NCI-H345 treated with DMSO at 0.1 percent for 48 hours (cell line): ENCODE results near the gene DNAAF5.
"Not testable (repeated sequence)": the region's sequence is repeated elsewhere in the genome, so short reads cannot be mapped to it uniquely, and the experiment has no call there.

Experiments
- DNase-seq: peaks from one replicate; lab custom pipeline; 2025; ENCODE audit not compliant: unreplicated experiment; lab: John Stamatoyannopoulos, UW

Gene DNAAF5

DNA sequence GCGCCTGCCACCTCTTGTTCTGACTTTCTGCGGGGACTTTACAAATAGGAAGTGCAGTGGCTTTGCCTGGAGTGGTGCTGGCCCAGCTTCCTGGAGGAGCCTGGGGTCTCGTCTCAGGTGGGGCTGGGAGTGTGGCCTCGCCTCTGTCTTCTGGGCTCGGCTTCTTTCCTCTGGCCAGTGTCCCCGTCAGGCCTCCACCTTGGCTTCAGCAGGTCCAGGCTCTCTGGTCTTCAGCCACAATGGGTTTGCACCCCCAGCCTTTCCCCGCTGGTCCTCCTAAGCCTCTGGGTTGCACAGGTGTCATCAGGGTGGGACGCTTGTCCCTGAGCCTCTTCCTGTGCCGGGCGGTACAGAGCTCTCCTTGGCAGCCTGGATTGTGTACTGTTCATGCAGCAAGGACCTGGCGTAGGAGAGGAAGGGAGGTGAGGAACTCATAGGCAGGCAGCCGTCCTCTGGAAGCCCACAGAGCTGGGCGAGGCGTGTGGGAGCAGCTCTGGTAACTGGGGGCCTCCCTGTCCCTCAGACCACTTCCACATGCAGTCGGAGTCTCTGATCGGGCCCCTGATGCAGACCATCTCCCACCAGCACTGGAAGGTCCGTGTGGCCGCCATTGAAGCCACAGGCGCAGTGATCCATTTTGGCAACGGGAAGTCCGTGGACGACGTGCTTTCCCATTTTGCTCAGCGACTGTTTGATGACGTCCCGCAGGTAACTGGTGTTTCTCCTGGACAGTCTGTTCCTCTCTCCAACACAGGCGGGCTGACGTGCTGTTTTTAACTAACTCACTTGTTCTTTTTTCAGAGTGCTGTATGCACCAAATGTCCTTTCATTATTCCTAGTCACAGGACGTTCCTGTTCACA is 2.9 kb downstream of the DNAAF5 start:
- DNase-seq, result no peak

DNA sequence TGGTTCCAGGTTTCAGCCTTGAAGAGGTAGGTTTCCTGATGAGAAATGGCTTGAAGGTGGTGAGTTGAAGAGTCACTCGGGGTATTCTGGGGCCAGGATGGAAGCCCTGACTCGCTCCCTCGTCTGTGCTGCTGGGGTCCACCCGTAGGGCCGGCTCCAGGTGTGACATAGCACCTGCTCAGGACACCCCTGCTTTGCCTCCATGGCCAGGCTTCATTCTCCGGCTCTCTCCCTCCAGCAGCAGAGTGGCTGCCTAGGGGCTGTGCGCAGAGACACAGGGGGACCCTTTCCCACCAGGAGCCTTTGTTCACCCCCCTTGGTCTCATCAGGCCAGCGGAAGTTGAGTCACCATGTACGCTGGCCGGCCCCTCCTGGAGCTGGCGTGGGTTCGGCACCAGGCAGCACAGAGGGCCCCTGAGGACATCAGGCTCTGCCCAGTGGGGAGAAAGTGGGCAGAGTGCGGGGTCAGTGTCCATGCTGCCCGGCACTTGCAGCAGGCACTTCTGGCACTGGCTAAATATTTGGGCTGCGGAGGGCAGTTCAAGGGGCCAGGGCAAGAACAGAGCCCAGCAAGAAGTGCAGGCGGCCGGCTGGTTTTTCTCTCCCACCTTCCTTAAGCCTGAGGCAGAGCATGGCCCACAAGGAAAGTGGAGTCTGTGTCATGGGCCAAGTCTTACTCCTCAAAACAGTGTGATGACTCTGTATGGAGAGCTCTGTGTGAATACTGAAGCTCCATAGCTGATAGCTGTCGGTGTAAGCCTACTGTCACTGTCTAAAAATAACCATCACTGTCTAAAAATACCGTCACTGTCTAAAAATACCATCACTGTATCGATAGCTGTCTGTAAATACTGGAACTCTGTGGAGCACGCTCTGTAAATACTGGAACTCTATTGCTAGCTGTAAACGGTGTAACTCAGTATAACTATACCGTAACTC is 4.3 kb downstream of the DNAAF5 start:
- no peak for DNase-seq

DNA sequence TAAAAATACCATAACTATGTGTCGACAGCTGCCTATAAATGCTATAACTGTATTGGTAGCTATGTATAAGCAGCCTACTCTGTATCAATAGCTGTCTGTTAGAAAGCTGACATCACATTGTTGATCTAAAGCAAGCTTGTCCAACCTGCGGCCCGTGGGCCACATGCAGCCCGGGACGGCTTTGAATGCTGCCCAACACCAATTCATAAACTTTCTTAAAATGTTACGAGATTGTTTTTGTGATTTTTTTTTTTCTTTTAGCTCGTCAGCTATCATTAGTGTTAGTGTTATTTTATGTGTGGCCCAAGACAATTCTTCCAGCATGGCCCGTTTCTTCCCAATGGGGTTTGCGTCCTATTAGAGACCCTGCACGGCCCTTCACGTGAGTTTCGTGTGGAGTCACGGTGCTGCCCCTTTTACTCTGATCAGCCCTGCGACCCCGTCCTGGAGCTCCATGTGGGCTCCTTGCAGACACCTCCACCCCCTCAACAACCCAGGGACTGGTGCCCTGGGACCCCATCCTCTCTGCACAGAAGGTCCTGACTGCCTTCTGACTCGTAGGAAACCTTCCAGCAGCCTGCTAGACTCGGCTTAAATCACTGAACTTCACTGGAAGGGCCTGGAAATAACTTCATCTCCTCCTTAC is 5.1 kb downstream of the DNAAF5 start:
- DNase-seq, result no peak

DNA sequence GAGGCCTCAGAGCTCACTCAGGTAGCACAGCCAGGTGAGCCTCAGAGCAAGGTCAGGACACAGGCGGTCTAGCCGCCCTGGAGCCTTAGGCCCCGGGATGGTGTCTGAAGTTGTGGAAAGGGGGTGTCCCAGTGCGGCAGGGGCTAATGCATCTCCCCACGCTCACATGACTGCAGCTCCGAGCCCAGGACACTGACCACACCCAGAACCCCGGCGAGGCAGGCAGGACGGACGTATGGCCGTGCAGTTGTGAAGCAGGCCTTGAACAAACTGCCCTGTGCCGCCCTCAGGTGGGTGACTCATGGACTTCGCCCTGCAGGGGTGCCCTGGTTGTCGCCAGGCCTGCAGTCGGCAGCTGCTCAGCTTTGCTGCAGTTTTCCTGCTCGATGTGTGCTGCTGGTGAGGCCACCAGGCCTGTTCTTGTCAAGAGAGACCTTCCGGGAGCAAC is 5.6 kb downstream of the DNAAF5 start:
- DNase-seq, result no peak

DNA sequence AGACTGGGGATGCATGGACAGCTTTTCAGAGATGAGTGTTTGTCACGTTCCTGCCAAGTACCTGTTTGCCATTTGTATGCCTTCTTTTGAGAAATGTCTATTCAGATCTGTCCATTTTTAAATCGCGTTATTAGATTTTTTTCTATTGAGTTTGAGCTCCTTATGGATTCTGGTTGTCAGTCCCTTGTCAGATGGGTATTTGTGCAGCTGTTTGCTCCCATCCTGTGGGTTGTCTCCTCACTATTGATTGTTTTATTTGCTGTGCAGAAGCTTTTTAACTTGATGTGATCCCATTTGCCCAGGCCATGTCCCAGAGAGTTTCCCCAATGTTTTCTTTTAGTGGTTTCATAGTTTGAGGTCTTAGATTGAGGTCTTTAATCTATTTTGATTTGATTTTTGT is 6.1 kb downstream of the DNAAF5 start:
- DNase-seq, result peak; percentile 89

DNA sequence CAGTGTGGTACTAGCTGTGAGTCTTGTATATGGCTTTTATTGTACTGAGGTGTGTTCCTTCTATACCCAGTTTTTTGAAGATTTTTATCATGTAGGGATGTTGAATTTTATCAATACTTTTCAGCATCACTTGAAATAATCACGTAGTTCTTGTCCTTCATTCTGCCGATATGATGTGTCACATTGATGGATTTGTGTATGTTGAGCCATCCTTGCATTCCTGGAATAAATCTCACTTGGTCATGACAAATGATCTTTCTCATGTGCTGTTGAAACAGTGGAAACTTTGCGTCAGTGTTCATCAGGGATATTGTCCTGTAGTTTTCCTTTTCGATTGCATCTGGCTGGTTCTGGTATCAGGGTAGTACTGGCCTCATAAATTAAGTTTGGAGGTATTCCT is 7.7 kb downstream of the DNAAF5 start:
- no peak for DNase-seq

DNA sequence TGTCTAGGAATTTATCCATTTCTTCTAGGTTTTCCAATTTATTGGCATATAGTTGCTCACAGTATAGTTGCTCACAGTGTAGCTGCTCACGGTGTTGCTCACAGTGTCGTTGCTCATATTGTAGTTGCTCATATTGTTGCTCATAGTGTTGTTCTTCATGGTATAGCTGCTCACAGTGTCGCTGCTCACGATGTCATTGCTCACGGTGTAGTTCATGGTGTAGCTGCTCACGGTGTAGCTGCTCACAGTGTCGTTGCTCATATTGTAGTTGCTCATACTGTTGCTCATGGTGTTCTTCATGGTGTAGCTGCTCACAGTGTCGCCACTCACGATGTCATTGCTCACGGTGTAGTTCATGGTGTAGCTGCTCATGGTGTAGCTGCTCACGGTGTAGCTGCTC is 8.3 kb downstream of the DNAAF5 start:
- no peak for DNase-seq

DNA sequence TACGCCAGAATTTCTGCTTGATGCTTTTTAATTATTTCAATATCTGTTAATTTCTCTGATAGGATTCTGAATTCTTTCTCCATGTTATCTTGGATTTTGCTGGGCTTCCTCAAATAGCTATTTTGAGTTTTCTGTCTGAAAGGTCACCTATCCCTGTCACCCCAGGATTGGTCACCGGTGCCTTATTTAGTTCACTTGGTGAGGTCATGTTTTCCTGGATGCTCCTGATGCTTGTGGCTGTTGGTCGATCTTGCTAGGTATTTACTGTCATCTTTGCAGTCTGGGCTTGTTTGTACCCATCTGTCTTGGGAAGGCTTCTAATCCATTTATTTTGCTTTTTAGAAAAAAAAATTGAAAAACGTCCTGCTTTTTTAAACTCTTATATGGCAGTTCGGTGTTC is 11.7 kb downstream of the DNAAF5 start:
- DNase-seq, result no peak

DNA sequence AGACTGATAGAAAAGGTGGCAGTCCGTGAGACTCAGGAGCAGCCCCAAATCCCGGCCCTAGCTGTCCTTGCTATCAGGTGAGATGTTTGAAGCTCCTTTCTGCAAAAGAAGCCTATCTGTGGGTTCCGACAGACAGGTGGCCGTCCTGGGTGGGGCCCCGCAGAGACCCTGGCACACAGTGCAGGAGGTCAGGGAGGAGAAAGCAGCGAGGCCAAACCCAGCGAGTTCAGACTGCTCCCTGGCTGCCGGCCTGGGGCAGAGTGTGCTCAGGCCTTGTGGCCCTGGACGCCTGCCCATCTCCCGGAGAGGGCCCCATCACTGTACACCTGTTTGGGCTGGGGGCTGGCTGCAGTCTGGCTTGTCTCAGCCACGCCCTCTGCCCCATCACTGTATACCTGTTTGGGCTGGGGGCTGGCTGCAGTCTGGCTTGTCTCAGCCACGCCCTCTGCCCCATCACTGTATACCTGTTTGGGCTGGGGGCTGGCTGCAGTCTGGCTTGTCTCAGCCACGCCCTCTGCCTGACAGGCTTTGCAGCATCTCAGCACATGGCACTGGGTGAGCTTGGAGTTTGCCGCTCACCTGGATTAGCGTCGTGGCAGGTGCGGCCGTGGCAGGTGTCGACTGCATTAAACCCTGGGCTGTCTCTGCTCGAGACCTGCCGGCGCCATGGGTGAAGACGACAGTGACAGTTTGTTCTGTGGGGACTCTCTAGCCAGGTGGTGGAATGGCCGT is 12.4 kb downstream of the DNAAF5 start:
- no peak for DNase-seq

DNA sequence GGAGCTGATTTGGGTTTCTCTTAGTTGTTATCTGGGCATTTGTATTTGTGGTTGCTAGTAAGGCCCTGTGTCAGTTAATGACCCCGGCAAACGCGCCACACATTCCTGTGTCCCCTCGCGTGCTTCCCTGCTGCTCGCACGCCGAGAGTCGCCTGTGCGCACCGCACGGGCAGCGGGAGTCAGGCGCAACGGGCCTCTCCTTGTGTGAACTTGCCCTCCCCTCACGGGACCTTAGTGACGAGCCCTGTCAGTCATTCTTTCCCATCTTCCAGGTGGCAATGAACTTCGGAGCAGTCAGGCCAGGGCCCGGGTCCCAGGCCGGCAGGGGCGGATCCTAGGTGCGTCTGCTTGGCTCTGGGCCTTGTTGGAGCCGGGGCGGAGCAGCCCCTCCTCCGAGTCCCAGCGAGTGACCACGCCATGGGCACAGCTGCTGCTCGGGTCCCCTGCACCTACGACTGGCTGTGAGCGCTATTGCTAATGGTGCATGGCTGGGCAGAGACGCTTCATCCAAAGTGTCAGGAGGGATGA is 13.0 kb downstream of the DNAAF5 start:
- no peak for DNase-seq

DNA sequence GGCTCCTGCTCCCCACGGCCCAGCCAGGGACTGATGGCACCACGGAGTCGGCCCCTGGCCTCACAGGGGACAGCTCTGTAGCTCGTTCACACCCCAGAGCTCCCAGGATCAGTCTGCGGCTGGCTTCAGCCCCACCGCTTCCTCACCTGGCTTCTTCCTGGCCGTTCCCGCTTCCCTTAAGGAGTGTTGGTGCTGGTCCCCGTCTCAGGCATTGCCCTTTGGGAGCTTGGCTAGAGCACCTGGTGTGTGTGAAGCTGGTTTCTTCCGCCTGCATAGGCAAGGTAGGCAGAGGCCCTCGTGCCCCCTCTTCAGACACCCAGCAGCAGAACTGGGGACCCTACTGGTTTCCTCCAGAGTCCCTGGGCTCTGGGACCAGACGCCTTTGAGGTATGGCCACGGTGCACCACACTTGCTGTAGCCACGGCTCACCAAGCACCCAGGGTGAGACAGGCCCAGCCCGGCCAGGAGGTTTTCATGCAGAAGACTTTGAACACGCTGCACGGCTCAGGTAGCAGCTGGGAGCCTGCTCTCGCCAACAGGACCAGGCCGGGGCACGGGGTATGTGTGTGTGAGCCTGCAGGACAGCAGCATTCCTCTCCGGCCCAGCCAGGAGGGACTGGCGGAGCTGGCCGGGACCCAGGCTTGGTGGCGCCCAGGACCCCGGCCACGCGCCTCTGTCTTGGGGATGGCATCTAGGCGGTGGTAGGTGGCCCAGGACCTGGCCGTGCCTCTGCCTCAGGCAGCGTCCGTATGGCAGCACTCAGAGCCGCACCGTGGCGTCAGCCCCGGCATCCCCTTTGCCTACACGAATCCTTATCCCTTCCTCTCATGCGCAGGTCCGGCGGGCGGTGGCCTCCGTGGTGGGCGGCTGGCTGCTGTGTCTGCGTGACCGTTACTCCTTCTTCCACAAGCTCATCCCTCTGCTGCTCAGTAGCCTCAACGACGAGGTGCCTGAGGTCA is 13.8 kb downstream of the DNAAF5 start:
- no peak for DNase-seq

DNA sequence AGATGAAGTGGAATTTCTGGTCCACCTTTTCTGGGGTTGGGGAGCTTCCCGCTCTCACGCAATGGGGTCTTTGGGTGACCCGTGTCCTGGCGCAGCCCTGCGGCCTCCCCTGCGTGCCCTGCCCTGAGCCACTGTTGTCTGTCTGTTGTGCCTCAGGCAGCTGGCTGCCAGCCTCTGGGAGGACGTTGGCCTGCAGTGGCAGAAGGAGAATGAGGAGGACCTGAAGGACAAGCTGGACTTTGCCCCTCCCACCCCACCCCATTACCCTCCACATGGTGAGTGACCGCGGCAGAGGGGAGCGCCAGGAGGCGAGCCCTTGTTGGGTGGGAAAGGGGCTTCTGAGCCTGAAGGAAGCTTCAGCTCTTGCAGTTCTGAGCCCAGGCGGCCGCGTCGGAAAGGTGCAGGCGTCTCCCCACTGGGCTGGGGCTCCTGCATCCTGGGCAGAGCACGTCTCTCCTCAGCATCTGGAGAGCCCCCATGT is 14.7 kb downstream of the DNAAF5 start:
- no peak for DNase-seq

DNA sequence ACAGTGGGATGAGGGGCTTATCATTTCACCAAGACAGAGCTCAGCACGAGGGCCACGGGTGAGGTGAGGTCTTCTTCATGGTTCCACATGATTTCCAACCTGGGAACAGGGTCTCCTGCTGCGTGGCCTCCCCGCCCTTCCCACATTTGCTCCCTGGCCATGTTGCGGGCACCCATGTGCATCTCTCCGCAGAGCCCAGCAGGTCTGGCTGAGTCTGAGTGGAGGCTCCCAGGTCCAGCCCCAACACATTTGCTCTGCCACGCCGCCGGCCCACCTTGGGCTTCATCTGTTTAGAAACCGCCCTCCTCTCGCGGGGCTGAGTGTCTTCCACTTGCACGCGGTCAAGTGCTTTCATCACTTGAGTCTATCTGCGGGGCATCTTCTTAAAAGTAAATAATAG is 15.4 kb downstream of the DNAAF5 start:
- DNase-seq, result no peak

DNA sequence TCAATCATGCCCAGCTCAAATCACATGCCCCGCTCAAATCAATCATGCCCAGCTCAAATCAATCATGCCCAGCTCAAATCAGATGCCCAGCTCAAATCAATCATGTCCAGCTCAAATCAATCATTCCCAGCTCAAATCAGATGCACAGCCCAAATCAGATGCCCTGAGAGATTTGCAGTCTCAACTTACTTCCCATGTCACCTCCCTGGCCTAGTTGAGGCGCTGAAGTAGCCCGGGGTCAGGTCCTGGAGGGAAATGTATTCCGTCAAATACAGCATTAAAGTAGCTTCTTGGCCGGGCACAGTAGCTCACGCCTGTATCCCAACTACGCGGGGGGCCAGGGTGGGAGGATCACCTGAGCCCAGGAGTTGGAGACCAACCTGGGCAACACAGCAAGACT is 16.3 kb downstream of the DNAAF5 start:
- DNase-seq, result no peak

DNA sequence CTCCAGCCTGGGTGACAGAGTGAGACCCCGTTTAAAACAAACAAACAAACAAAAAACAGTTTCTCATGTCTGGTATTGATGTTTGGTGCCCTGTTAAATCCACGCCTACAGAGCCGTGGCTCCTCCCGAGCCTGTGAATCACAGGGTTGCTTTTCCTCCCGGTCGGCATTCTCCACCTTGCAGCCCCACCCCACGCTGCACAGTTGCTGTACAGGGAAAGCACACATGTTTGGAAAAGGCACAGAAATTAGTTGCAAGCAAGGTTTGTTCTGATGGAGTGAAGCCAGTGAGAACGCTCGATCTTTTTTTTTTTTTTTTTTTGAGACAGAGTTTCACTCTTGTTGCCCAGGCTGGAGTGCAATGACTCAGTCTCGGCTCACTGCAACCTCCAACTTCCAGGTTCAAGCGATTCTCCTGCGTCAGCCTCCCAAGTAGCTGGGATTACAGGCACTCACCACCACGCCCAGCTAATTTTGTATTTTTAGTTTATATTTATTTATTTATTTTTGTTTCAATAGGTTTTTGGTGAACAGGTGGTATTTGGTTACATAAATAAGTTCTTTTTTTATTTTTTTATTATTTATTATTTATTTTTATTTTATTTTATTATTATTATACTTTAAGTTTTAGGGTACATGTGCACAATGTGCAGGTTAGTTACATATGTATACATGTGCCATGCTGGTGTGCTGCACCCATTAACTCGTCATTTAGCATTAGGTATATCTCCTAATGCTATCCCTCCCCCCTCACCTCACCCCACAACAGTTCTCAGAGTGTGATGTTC is 17.0 kb downstream of the DNAAF5 start:
- DNase-seq, result not testable (repeated sequence)

DNA sequence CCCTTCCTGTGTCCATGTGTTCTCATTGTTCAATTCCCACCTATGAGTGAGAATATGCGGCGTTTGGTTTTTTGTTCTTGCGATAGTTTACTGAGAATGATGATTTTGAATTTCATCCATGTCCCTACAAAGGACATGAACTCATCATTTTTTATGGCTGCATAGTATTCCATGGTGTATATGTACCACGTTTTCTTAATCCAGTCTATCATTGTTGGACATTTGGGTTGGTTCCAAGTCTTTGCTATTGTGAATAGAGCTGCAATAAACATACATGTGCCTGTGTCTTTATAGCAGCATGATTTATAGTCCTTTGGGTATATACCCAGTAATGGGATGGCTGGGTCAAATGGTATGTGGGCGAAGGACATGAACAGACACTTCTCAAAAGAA is 17.6 kb downstream of the DNAAF5 start:
- DNase-seq, result not testable (repeated sequence)

DNA sequence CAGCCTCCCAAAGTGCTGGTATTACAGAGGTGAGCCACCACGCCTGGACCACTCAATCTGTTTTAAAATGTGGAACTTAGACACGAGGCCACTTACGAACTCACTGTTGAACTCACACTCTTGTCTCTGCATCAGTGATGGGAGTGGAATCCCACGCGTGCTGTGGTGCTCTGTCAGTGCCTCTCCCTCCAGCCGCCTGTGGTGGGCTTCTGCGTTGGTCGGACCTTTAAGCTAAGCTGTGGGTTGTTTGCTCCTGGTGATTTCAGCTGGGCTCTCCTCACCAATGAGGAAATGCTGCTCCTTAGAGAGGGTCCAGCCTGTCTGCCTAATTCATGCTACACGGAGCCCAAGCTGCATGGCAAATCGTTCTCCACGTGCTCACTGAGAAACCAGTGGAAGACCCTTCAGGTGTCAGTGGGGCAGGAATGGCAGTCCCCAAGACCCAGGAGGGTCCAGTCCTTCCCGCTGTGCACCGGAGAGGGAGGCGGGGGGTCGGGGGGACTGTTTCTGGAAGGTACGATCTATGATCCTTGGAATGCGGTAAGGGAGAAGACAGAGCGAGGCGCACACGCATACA is 18.4 kb downstream of the DNAAF5 start:
- no peak for DNase-seq
